ENCODE results near the gene CUX1.
A peak's percentile ranks its signal among the peaks of the same experiment; 100 is the strongest.
"Not testable (repeated sequence)": the region's sequence is repeated elsewhere in the genome, so short reads cannot be mapped to it uniquely, and the experiment has no call there.

Gene CUX1

DNA sequence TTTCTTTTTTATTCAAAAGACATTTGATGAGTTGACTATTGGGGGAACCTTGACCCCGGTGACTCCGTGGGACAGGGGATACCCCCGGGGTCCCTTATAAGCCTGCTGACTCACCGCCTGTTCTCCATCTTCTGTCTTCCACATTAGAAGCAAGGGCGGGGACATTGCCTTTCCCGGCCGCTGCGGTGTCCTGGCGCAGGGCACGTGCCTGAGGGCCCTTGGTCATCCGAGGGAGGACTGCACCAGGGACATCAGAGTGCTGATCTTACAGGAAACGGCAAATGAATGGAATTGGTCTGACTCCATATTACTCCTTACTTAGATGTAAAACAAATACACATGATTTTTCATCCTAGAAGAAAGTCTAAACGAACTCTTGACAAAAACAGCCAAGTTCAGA, 170.1 kb downstream of the CUX1 start:
- H3K4me3 ChIP-seq (ENCODE audit: low read depth, low read length) = no peak overlapping the region
- TF ChIP-seq, protein P1, sequence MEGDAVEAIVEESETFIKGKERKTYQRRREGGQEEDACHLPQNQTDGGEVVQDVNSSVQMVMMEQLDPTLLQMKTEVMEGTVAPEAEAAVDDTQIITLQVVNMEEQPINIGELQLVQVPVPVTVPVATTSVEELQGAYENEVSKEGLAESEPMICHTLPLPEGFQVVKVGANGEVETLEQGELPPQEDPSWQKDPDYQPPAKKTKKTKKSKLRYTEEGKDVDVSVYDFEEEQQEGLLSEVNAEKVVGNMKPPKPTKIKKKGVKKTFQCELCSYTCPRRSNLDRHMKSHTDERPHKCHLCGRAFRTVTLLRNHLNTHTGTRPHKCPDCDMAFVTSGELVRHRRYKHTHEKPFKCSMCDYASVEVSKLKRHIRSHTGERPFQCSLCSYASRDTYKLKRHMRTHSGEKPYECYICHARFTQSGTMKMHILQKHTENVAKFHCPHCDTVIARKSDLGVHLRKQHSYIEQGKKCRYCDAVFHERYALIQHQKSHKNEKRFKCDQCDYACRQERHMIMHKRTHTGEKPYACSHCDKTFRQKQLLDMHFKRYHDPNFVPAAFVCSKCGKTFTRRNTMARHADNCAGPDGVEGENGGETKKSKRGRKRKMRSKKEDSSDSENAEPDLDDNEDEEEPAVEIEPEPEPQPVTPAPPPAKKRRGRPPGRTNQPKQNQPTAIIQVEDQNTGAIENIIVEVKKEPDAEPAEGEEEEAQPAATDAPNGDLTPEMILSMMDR (IDR thresholded peaks at IDR 0.05; ENCODE audit: low read depth, low read length, missing control alignments) = no peak
- no peak for DNase-seq (ENCODE audit: low read depth)

DNA sequence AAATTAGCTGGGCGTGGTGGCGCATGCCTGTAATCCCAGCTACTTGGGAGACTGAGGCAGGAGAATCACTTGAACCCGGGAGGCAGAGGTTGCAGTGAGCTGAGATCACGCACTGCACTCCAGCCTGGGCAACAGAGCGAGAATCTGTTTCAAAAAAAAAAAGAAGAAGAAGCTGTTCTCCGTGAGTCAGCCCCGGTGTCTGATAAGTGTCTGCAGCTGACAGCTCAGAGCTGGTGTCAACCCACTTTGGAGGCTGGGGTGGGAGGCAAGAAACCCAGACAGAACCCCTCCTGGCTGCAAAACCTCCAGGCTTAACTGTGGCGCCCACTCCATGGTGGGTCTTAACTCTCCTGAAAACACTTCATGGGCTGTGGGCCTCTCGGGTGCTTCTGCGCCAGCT, 170.6 kb downstream of the CUX1 start:
- H3K4me3 ChIP-seq (ENCODE audit: low read depth, low read length) = not testable (repeated sequence)

DNA sequence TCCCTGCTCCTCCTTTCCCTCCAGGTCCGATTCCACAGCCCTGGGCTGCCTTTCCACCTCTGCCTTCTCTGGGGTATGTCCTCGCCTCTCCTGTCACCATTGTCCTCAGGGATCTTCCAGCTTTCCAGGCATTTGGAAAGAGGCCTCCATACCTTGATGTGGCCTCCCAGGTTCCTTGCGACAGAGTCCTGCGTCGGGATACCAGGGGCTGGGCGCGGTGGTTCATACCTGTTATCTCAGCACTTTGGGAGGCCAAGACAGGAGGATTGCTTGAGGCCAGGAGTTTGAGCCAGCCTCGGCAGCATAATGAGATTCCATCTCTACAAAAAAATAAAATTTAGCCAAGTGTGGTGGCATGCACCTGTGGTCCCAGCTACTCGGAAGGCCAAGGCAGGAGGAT, 171.1 kb downstream of the CUX1 start:
- no peak for DNase-seq (ENCODE audit: low read depth)

More for the DNA sequence above, 170.6 kb downstream of the CUX1 start:
- DNase-seq (ENCODE audit: low read depth) = not testable (repeated sequence)

DNA sequence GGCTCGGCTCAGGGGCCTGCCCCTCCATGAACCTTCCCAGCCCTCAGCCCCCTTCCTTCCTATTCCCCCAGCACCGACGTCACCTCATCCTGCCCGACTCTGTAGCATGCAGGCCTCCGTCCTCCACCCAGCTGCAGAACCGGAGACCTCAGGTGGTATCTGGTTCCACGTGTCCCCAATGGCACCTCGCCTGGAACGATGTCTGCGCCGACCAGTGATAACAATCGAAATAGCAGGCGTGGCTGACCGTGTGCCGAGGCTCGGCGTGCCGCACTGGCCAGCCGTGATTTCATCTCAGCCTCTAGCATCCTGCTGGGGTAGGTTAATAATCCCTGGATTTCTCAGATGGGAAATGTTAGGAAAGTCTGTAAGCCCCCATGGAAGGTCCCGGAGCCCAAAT, 171.7 kb downstream of the CUX1 start:
- no peak overlapping the region for H3K4me3 ChIP-seq (ENCODE audit: low read depth, low read length)
- no peak for DNase-seq (ENCODE audit: low read depth)
- TF ChIP-seq, protein P1 (IDR thresholded peaks at IDR 0.05; ENCODE audit: low read depth, low read length, missing control alignments) = no peak

More for the DNA sequence above, 171.1 kb downstream of the CUX1 start:
- no peak overlapping the region for H3K4me3 ChIP-seq (ENCODE audit: low read depth, low read length)
- TF ChIP-seq, protein P1 (IDR thresholded peaks at IDR 0.05; ENCODE audit: low read depth, low read length, missing control alignments) = no peak

DNA sequence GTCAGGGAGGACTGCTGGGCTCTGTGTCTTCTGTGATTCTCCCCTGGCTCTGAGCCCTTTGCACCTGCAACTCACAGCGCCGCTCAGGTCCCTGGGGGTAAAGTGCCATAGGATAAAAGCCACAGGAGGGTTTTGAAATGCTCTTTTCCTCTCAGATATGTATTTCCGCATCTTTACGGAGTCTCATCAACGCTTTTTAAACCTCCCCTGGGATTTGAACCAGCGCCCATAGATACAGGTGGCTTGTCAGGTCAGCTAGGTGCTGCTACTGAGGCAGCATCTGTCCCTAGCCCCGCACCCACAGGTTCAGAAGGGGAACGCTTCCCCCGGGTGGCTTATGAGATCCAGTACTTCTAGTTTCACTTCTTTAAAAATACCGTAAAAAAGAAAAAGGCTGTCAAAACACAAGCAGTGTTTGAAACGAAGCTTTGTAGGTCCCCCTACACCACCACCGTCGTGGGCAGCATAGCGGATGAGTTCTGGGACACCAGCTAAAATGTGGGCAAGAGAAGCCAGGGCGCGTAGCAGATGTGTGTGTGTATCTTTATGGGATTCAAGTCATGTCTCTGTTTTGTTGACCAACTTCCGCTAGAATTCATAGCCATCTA, 173.5 kb downstream of the CUX1 start:
- DNase-seq (ENCODE audit: low read depth) = peak; percentile 88
- peak overlapping the region; percentile 30 for H3K4me3 ChIP-seq (ENCODE audit: low read depth, low read length)
- TF ChIP-seq, protein P1 (IDR thresholded peaks at IDR 0.05; ENCODE audit: low read depth, low read length, missing control alignments) = no peak

DNA sequence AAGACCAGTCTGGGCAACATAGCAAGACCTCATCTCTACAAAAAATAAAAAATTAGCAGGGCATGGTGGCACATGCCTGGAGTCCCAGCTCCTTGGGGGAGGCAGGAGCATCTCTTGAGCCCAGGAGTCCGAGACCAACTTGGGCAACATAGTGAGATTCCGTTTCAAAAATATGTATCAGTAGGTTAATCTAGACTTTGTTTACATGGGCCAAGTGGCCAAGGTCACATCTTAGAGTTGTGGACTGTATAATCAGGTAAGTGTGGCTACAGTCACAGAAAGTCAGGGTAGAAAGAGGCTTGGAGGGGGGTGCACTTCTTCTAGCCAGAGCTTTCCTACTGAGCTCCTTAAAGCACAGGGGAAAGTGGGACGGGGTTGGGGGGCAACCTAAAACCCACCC, 174.4 kb downstream of the CUX1 start:
- no peak for DNase-seq (ENCODE audit: low read depth)
- H3K4me3 ChIP-seq (ENCODE audit: low read depth, low read length) = no peak overlapping the region
- TF ChIP-seq, protein P1 (IDR thresholded peaks at IDR 0.05; ENCODE audit: low read depth, low read length, missing control alignments) = no peak

DNA sequence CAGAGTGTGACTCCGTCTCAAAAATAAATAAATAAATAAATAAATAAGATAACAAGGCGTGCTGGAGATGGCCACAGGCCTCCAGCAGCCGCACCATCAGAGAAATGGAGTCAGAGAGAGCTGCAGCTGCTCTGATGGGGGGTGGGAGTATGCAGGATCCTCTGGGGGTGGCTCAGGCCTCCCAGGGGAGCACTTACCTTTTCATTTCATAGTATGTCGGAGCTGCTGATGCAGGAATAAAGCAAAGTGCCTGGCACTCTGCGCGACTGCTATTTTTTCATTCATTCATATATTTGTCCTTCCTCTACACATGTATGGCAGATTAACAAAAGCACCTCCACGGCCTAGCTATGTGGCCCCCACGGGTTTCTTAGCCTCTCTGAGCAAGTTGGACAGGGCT, 175.9 kb downstream of the CUX1 start:
- H3K4me3 ChIP-seq (ENCODE audit: low read depth, low read length) = no peak overlapping the region
- TF ChIP-seq, protein P1 (IDR thresholded peaks at IDR 0.05; ENCODE audit: low read depth, low read length, missing control alignments) = no peak
- no peak for DNase-seq (ENCODE audit: low read depth)

All from GM12864 (cell line).